GM18868 (cell line): ENCODE data around the gene VEGFD.
"Not testable (repeated sequence)": the region's sequence is repeated elsewhere in the genome, so short reads cannot be mapped to it uniquely, and the experiment has no call there.

ENCODE experiments used
- ATAC-seq: cut with Tn5 transposase; IDR thresholded peaks from one replicate; pipeline ENCODE4 v1.9.1; 2021; ENCODE audit warnings: mild to moderate bottlenecking, moderate library complexity; ENCODE audit not compliant: unreplicated experiment

The VEGFD gene

GRCh38 chrX:15314472-15314871, 69.7 kb downstream of the VEGFD start:
- ATAC-seq: no peak

GRCh38 chrX:15311119-15311518, 73.1 kb downstream of the VEGFD start:
- no peak for ATAC-seq

- no peak for ATAC-seq
Observed at GRCh38 chrX:15310117-15310516, 74.1 kb downstream of the VEGFD start.

GRCh38 chrX:15305899-15306298, 78.3 kb downstream of the VEGFD start:
- not testable (repeated sequence) for ATAC-seq

GRCh38 chrX:15301924-15302323, 82.3 kb downstream of the VEGFD start:
- no peak for ATAC-seq

GRCh38 chrX:15299941-15300851, 84.0 kb downstream of the VEGFD start:
- no peak for ATAC-seq

GRCh38 chrX:15298780-15299179, 85.4 kb downstream of the VEGFD start:
- ATAC-seq: no peak

- no peak for ATAC-seq
Observed at GRCh38 chrX:15298201-15298600, 86.0 kb downstream of the VEGFD start.
